HG03342 (cell line): ENCODE measurements around the gene SYT12.
"Not testable (repeated sequence)": the region's sequence is repeated elsewhere in the genome, so short reads cannot be mapped to it uniquely, and the experiment has no call there.

Source experiments
- ATAC-seq: cut with Tn5 transposase; IDR thresholded peaks from one replicate; pipeline ENCODE4 v1.9.1; 2021; ENCODE audit warnings: mild to moderate bottlenecking, moderate library complexity; ENCODE audit not compliant: unreplicated experiment

Gene SYT12

DNA sequence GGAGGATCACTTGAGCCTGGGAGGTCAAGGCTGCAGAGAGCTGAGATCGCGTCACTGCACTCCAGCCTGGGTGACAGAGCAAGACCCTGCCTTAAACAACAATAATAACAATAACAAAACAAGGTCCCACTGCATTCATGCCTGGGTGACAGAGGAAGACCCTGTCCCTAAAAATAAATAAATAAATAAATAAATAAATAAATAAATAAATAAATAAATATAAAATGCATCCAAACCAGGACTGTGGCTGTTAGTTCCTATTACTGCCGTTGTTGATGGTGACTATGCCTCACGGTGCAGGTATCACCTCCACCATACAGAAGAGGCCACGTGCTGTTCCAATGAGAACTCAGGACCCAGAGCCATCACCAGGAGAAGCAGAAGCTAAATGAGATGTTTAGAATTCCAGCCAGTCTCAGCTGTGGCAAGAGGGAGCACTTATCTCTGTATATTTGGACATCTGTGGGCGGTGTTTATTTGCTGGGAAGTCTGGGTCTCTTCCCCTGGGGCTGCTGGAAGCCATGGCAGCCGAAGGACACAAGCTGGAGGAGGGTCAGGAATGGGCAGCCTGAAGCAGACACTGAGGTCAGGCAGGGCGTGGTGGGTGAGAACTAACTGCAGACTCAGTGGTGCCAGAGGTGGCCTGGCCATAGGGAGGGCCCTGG lies 26.2 kb upstream of the SYT12 start:
- ATAC-seq, result no peak

- no peak for ATAC-seq
These were observed 23.4 kb upstream of the SYT12 start for GRCh38 chr11:66999555-66999954.

- no peak for ATAC-seq
These were observed 21.6 kb upstream of the SYT12 start for GRCh38 chr11:67001332-67001731.

- ATAC-seq, result no peak
These were observed 20.5 kb upstream of the SYT12 start for GRCh38 chr11:67002297-67002913.

DNA sequence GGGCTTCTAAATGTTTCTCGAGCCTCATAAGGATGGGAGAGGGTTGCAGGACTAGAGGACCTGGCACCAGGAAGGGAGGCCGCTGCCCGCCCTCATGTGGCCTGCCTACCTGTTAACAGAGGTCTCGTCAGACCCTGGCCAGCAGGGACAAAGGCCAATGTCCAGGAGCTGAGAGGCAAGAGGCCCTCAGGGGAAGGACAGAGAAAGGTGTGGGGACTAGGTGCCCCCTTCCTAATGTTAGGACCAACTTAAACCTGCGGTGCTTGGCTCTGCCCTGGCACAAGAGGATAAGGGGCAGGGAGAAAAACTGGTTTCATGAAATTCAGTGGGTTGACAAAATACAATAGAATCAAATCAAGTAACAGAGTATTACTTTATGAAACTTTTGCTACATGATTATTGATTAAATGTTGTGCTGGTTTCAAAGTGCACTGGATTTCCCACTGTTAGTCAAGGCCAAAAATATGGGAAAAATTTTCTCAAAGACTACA lies 20.0 kb upstream of the SYT12 start:
- no peak for ATAC-seq

GRCh38 chr11:67005200-67005599 lies 17.7 kb upstream of the SYT12 start:
- not testable (repeated sequence) for ATAC-seq

DNA sequence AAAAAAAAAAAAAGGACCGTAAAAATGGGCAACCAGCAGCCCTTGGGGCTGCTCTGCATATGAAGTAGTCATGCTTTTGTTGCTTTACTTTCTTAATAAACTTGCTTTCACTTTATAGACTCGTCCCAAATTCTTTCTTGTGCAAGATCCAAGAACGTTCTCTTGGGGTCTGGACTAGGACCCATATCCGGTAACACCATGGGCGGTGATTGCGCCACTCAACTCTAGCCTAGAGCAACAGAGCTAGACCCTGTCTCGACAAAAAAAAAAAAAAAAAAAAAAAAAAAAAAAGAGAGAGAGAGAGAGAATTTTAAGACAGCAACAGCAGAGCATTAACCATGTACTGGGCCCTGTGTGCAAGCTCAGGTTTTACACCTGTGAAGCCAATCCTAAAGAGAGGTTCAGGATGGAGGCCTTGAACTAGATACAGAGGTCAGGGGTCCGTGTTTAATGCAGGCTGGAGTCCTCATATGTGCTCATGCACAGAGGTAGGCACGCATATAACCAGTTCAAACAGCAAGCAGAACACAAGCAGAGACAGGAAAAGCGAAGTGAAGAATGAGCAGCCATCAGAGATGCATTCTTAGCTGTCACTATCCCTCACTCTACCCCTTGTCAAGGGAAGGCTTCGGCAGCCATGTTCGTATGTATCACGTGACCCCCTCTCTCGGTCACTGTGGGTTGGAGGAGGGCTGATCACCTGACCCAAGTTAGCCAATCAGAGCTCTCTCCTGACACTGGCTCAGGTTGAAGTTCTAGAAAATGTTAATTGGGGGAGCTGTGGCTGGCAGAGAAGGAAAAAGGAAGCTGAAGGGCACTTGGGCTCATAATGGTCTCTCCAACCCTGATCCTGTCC lies 16.7 kb upstream of the SYT12 start:
- ATAC-seq, result no peak

- no peak for ATAC-seq
These were observed 15.8 kb upstream of the SYT12 start for GRCh38 chr11:67007126-67007525.

DNA sequence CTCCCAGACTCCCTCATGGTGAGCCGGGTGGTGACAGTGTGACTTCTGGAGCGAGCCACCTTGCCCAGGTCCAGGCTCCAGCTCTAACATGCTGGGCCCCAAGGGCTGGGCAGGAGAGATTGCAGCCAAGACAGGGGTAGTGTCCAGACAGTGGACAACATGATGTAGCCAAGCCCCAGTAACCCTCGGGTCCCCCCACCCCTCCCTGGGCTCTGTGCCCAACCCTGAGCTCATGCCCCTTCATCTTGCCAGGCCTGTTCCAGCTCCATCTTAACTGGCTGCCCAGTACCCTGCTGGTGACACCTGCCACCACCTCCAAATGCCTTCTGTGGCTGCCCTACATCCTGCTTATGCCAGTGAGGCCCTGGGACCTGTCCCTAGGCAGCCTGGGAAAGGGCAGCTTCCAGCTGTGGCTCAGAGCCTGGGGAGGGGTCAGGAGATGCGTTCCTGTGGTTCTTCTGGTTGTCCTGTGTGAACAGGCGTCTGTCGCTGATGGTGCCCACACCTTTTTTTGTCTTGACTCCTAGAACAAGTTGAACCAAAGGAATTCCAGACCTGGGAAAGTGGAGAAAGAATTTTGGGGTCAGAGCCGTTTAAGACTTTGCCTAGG lies 12.5 kb upstream of the SYT12 start:
- ATAC-seq, result no peak

DNA sequence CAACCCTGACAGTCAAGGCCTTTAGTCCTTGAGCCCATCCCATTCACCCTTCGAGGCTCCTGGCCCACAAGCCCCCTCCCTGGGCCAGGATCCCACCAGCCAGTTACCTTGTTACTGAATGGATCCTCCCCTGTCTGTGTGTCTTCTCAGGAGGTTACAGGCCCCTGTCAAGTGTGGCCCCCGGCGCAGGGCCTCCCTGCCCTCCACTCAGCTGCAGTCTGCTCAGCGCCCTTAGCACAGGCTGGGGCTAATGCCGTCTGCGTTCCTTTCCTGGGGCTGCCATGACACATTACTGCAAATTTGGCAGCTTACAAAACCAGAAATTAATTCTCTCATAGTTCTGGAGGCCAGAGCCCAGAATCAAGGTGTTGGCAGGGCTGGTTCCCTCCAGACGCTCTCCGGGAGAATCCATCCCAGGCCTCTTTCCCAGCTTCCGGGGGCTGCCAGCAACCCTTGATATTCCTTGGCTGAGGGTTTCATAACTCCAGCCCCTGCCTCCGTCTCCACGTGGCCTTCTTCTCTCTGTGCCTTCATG lies 9.4 kb upstream of the SYT12 start:
- ATAC-seq, result no peak

DNA sequence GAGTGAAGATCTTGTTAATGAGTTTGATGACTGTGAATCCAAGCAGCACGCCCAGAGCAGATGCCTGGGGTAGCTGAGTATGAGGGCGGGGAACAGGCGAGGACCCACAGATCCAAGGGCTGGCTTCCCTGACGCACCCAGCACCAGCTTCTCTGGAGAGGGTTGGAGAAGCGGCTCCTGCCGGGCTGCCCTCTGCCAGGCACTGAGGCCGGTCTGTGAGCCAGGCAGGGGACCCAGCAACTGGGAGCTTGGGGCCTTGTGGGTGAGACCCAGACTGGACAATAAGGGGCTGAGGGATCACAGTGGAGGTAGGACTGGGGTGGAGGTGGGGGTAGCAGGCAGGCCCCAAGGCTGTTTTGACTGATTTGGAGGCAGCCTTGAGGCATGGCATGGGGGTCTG lies 8.6 kb upstream of the SYT12 start:
- no peak for ATAC-seq

- ATAC-seq, result no peak
These were observed 7.9 kb upstream of the SYT12 start for GRCh38 chr11:67015048-67015447.

- no peak for ATAC-seq
These were observed 6.4 kb upstream of the SYT12 start for GRCh38 chr11:67016550-67016949.

- ATAC-seq, result no peak
These were observed 2.0 kb upstream of the SYT12 start for GRCh38 chr11:67020949-67021348.

DNA sequence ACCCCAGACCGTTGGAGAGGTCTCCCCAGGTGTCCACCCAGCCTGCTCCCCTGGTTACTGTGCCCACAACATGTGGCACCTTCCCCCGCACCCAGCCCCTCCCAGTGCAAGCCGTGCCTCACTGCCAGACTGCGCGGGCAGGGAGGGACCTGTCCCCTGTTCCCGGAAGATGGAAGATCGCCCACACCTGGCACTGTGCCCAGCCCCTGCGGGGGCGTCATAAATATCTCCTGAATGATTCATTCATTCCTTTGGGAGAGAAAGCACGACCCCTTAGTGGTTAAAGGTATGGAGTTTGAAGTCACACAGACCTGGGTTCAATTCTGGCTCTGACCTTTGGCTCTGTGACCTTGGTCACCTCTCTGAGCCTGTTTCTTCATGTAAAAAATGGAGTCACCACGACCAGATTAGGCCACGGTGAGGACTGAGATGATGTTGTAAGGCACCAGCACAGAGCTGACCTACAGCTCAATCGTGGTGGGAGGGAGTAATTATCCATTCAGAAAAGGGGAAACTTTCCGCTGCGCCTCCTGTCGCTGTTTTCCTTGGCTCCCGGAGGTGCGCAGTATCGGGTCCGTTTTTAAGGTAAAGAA lies 497 bp upstream of the SYT12 start:
- ATAC-seq, result no peak

DNA sequence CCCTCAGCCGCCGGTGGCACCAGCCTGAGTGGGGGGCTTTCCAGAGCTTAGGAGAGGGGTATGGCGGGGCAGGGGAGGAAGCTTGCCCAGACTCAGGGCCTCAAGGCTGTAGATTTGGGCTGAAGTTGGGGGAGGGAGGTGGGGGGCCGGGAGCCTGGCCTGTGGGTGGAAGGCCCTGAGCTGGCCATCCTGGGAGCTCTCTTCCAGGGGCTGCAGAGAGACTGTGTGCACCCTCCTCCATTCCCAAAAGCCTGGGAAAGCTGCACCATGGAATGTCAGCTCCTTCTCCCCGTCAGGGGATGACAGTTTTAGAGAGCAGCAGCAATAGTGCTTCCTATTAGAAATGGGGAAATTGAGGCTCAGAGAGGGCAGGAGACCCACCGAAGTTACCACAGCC lies 1.0 kb downstream of the SYT12 start:
- no peak for ATAC-seq

DNA sequence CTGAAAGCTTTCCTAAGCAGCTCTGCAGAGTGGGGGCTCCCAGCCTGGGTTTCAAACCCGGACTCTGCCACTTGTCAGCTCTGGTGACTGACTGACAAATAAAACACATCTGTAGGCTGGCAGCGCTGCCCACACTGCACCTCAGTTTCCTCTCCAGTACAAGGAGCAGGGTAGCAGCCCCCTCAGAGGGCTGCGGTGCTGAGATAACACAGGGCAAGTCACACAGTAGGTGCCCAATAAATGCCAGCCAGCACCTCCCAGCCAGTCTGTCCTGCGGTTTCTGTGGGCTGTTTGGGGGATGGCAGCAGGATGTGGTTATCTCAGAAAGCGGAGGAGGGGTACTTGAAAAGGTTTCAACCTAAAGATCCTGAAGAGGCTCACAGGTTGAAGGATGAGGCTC lies 1.5 kb downstream of the SYT12 start:
- ATAC-seq, result no peak

DNA sequence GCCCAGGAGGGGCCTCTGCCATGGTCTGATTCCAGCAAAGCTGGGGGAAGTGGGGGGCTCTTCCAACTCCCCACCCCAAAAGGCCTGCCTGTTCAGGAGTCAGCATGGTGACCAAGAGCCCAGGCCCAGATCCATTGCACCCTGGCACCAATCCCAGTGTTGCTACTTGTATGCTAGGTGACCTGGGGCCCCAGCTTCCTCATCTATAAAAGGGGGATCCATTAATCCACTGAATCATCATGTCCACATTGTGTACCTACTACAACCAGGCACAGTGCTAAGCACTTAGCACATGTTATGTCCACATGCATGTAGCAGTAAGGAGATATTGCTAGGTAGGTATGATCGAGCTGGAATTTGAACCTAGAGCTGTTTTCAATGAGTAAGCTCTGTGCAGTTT lies 2.0 kb downstream of the SYT12 start:
- ATAC-seq, result no peak

DNA sequence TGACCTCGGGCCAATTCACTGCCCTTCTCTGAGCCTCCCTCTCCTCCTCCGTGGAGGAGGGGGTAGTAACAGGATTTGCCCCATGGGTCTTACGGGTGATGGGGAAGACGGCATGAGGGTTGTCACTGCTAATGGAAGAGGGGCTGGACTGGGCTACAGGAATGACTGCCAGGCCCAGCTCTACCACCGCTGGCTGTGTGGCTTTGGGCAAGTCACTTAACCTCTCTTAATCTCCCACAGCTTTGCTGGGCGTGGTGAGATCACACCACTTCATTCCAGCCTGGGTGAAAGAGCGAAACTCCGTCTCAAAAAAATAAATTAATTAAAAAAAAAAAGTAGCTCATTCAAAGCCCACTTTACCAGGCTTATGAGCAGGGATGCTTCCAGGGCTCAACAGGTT lies 2.8 kb downstream of the SYT12 start:
- ATAC-seq, result no peak

- ATAC-seq, result no peak
These were observed 4.0 kb downstream of the SYT12 start for GRCh38 chr11:67026941-67027340.

GRCh38 chr11:67027483-67027930 lies 4.6 kb downstream of the SYT12 start:
- no peak for ATAC-seq
